Esophagus squamous epithelium (tissue), 4 donors: ENCODE measurements around the gene DESI2.

Experiments used
- CTCF ChIP-seq, 6 experiments: fragments of 450-650 bp in 4 of 6; fragments of 200-600 bp in 2 of 6; sonication (generic) in 2 of 6; IDR thresholded peaks; one replicate each; pipeline ENCODE4 v1.5.1; 2016 to 2019; ENCODE audit warnings: antibody characterized with exemption in 6 of 6, mild to moderate bottlenecking in 4 of 6, moderate library complexity in 4 of 6
- POLR2A ChIP-seq, 4 donors: fragments of 450-650 bp; IDR thresholded peaks; one replicate each; pipeline ENCODE4 v1.6.1; 2017; ENCODE audit warnings: antibody characterized with exemption in 4 of 4, mild to moderate bottlenecking in 4 of 4, moderate library complexity in 3 of 4

- no peak for TF ChIP-seq CTCF (IDR thresholded peaks at IDR 0.05)
- TF ChIP-seq POLR2A (IDR thresholded peaks at IDR 0.05) = no peak
These were observed 12.0 kb upstream of the DESI2 start for GRCh38 chr1:244640917-244641316.
